WI38 (cell line): ENCODE data around the gene ZFP36L1.

ENCODE experiments used
- H3K4me3 ChIP-seq: 2 replicates; pipeline ENCODE4 v1.5.1; 2011; ENCODE audit warnings: low read depth, mild to moderate bottlenecking, control low read depth, low read length
- CTCF ChIP-seq: IDR thresholded peaks from 2 replicates; pipeline ENCODE4 v1.5.1; 2012; ENCODE audit warnings: low read depth, mild to moderate bottlenecking, control low read depth, low read length

Gene ZFP36L1

GRCh38 chr14:68820999-68821683 lies 28.3 kb upstream of the ZFP36L1 start:
- H3K4me3 ChIP-seq: no peak overlapping the region
- TF ChIP-seq CTCF: no peak

- no peak for TF ChIP-seq CTCF
- no peak overlapping the region for H3K4me3 ChIP-seq
These were observed 27.7 kb upstream of the ZFP36L1 start for GRCh38 chr14:68820536-68820935.

- TF ChIP-seq CTCF: no peak
- H3K4me3 ChIP-seq: no peak overlapping the region
These were observed 27.3 kb upstream of the ZFP36L1 start for GRCh38 chr14:68820119-68820518.

- no peak overlapping the region for H3K4me3 ChIP-seq
- TF ChIP-seq CTCF: no peak
These were observed 26.4 kb upstream of the ZFP36L1 start for GRCh38 chr14:68819260-68819691.

- no peak overlapping the region for H3K4me3 ChIP-seq
- TF ChIP-seq CTCF: no peak
These were observed 24.8 kb upstream of the ZFP36L1 start for GRCh38 chr14:68817506-68818212.

GRCh38 chr14:68816943-68817430 lies 24.1 kb upstream of the ZFP36L1 start:
- TF ChIP-seq CTCF: no peak
- H3K4me3 ChIP-seq: no peak overlapping the region
